AG04449 (cell line): ENCODE results near the gene AQP4.

Experiments
- CTCF ChIA-PET: fragments of 350-600 bp; formaldehyde crosslinking; extraction: SDS; loops from one replicate; lab custom pipeline; 2021; ENCODE audit warnings: antibody characterized with exemption; lab: Yijun Ruan, JAX
- POLR2A ChIA-PET: fragments of 400-600, 350-600 bp; formaldehyde crosslinking; extraction: SDS; loops from one replicate; lab custom pipeline; 2020; ENCODE audit warnings: antibody characterized with exemption, inconsistent platforms; lab: Yijun Ruan, JAX
- DNase-seq: peaks from one replicate; pipeline ENCODE4 v3.0.0-alpha.2; 2010; ENCODE audit warnings: low read depth, low spot score
- H3K4me3 ChIP-seq: 2 replicates; pipeline ENCODE4 v1.5.1; 2011; ENCODE audit warnings: low read depth, mild to moderate bottlenecking, control low read depth, low read length
- CTCF ChIP-seq: IDR thresholded peaks from one replicate; pipeline ENCODE4 v1.5.1; 2011; ENCODE audit warnings: mild to moderate bottlenecking, moderate library complexity, low read length, control low read depth, inconsistent platforms; ENCODE audit not compliant: insufficient read depth; ENCODE audit errors: missing control alignments

AQP4 gene

GRCh38 chr18:26894426-26894825 lies 28.9 kb upstream of the AQP4 start:
- TF ChIP-seq CTCF, result no peak
- ChIA-PET CTCF (no interaction called here), POLR2A (no interaction called here)
- no peak for DNase-seq
- no peak overlapping the region for H3K4me3 ChIP-seq

- CTCF ChIA-PET, result no interaction called here
- no peak for DNase-seq
- POLR2A ChIA-PET, result no interaction called here
- H3K4me3 ChIP-seq, result no peak overlapping the region
- TF ChIP-seq CTCF, result no peak
These were observed 28.5 kb upstream of the AQP4 start for GRCh38 chr18:26893996-26894395.

DNA sequence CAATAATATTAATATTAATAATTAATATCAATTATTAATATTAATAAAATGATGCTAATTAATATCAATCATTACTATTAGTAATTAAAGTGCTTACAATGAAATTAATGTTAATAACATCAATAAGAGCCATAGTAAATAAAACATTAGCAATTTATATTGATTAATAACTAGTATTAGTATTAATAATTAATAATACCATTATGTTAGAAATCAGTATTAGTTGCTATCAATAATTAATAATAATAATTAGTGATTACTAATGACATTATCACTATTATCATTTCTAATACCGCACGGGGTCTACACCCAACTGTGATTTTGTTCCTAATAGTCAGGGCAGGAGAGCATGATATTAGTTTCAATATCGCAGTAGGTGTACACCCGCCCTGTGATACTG lies 22.8 kb upstream of the AQP4 start:
- no peak overlapping the region for H3K4me3 ChIP-seq
- ChIA-PET POLR2A (no interaction called here), CTCF (no interaction called here)
- no peak for DNase-seq
- TF ChIP-seq CTCF, result no peak

DNA sequence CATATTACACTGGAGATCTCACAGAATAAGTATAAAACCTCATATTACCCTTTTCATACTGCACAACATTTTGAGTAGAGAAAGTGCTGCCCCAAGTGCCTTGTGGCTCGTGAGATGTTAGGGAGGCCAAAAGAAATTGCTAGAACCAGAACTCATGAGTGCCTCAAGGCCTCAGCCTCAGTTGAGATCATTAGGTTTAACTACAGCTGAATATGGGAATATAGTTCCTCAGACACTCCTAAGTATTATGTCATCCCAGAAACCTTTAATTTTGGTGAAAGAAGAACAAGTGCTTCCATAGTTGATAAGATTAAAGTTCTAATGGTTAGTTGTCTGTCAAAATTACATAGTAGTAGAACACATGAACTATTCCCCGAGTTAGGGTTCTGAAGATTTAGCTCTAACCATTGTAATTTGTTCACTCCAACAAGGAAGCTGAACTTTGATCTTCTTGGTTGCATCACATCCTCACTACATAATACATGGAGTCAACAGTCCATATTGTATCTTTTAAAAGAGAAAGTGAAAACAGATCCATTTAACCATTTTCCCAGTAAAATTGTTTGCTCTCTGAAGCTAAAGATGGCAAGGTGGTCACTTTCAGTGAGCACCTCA lies 9.6 kb upstream of the AQP4 start:
- H3K4me3 ChIP-seq, result no peak overlapping the region
- POLR2A ChIA-PET, result no interaction called here
- no peak for DNase-seq
- no peak for TF ChIP-seq CTCF
- CTCF ChIA-PET, result no interaction called here

DNA sequence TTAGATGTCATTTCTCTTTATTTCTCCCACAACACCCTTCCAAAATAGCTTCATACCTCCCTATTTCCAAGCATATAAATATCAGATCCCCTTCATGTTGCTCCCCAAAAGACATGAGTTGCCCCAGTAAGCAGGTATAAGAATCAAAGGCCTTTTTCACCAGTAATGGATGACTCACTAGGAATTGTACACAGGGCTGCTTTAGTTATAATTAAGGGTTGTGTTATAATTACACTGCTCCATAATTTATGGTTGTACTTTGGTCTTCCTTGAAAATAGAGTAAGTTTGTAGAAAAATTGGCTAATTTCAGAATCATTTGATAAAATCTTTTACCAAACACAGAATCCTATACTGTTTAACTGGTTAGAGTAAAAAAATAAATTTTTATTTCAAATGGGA lies 8.8 kb upstream of the AQP4 start:
- no peak for TF ChIP-seq CTCF
- POLR2A ChIA-PET, result no interaction called here

GRCh38 chr18:26869640-26870039 lies 4.1 kb upstream of the AQP4 start:
- ChIA-PET POLR2A (no interaction called here), CTCF (no interaction called here)
- H3K4me3 ChIP-seq, result no peak overlapping the region
- DNase-seq, result no peak
- no peak for TF ChIP-seq CTCF

More for the DNA sequence above, 8.8 kb upstream of the AQP4 start:
- no peak overlapping the region for H3K4me3 ChIP-seq
- DNase-seq, result no peak
- CTCF ChIA-PET, result no interaction called here
